ENCODE results near the gene TMA7.
"Not testable (repeated sequence)": the region's sequence is repeated elsewhere in the genome, so short reads cannot be mapped to it uniquely, and the experiment has no call there.

The TMA7 gene

GRCh38 chr3:48474031-48474430 is 34.0 kb downstream of the TMA7 start:
- H3K9ac ChIP-seq (ENCODE audit: low read depth in 1 of 2, low read length in 2 of 2); H3K27ac ChIP-seq (ENCODE audit: low read depth, low read length); H3K9me3 ChIP-seq (ENCODE audit: control insufficient read depth in 1 of 2, low read length in 2 of 2); H3K27me3 ChIP-seq (ENCODE audit: control insufficient read depth in 1 of 2, insufficient read depth in 2 of 2, low read length in 2 of 2); H3K4me3 ChIP-seq (ENCODE audit: low read depth in 1 of 2, low read length in 2 of 2): not testable (repeated sequence)
- peaks cover 19 to 38% of the 10 kb centered on the region in 2 donors for H3K4me1 ChIP-seq (ENCODE audit: control insufficient read depth in 1 of 2, insufficient read depth in 2 of 2, low read length in 2 of 2)
- H3K36me3 ChIP-seq (ENCODE audit: control insufficient read depth in 1 of 2, insufficient read depth in 2 of 2, low read length in 2 of 2), result peaks cover 5 to 13% of the 10 kb centered on the region in 2 donors

GRCh38 chr3:48474619-48475018 is 34.6 kb downstream of the TMA7 start:
- H3K4me3 ChIP-seq (ENCODE audit: low read depth in 1 of 2, low read length in 2 of 2), result no peak overlapping the region
- peaks cover 14 to 32% of the 10 kb centered on the region in 2 donors for H3K4me1 ChIP-seq (ENCODE audit: control insufficient read depth in 1 of 2, insufficient read depth in 2 of 2, low read length in 2 of 2)
- H3K9ac ChIP-seq (ENCODE audit: low read depth in 1 of 2, low read length in 2 of 2), result no peak overlapping the region
- H3K36me3 ChIP-seq (ENCODE audit: control insufficient read depth in 1 of 2, insufficient read depth in 2 of 2, low read length in 2 of 2), result peaks cover 4 to 7% of the 10 kb centered on the region in 2 donors
- no peaks in the 10 kb centered on the region for H3K27me3 ChIP-seq (ENCODE audit: control insufficient read depth in 1 of 2, insufficient read depth in 2 of 2, low read length in 2 of 2)
- H3K27ac ChIP-seq (ENCODE audit: low read depth, low read length), result no peak overlapping the region
- H3K9me3 ChIP-seq (ENCODE audit: control insufficient read depth in 1 of 2, low read length in 2 of 2), result no peaks in the 10 kb centered on the region

- no peak overlapping the region for H3K4me3 ChIP-seq (ENCODE audit: low read depth in 1 of 2, low read length in 2 of 2)
Observed at GRCh38 chr3:48475188-48475587, 35.1 kb downstream of the TMA7 start.

GRCh38 chr3:48476426-48477053 is 36.5 kb downstream of the TMA7 start:
- H3K4me1 ChIP-seq (ENCODE audit: control insufficient read depth in 1 of 2, insufficient read depth in 2 of 2, low read length in 2 of 2), result peaks cover 6 to 20% of the 10 kb centered on the region in 2 donors
- H3K27ac ChIP-seq (ENCODE audit: low read depth, low read length), result no peak overlapping the region
- no peak overlapping the region for H3K4me3 ChIP-seq (ENCODE audit: low read depth in 1 of 2, low read length in 2 of 2)
- H3K9ac ChIP-seq (ENCODE audit: low read depth in 1 of 2, low read length in 2 of 2), result no peak overlapping the region
- H3K36me3 ChIP-seq (ENCODE audit: control insufficient read depth in 1 of 2, insufficient read depth in 2 of 2, low read length in 2 of 2), result peaks cover 0 to 4% of the 10 kb centered on the region in 2 donors
- no peaks in the 10 kb centered on the region for H3K9me3 ChIP-seq (ENCODE audit: control insufficient read depth in 1 of 2, low read length in 2 of 2)
- H3K27me3 ChIP-seq (ENCODE audit: control insufficient read depth in 1 of 2, insufficient read depth in 2 of 2, low read length in 2 of 2), result no peaks in the 10 kb centered on the region

More at GRCh38 chr3:48475188-48475587, 35.1 kb downstream of the TMA7 start:
- H3K36me3 ChIP-seq (ENCODE audit: control insufficient read depth in 1 of 2, insufficient read depth in 2 of 2, low read length in 2 of 2), result peaks cover 2 to 4% of the 10 kb centered on the region in 2 donors
- no peak overlapping the region for H3K27ac ChIP-seq (ENCODE audit: low read depth, low read length)
- H3K9me3 ChIP-seq (ENCODE audit: control insufficient read depth in 1 of 2, low read length in 2 of 2), result no peaks in the 10 kb centered on the region
- H3K27me3 ChIP-seq (ENCODE audit: control insufficient read depth in 1 of 2, insufficient read depth in 2 of 2, low read length in 2 of 2), result no peaks in the 10 kb centered on the region
- peaks cover 9 to 26% of the 10 kb centered on the region in 2 donors for H3K4me1 ChIP-seq (ENCODE audit: control insufficient read depth in 1 of 2, insufficient read depth in 2 of 2, low read length in 2 of 2)
- no peak overlapping the region for H3K9ac ChIP-seq (ENCODE audit: low read depth in 1 of 2, low read length in 2 of 2)

- H3K27ac ChIP-seq (ENCODE audit: low read depth, low read length), result no peak overlapping the region
- no peaks in the 10 kb centered on the region for H3K9me3 ChIP-seq (ENCODE audit: control insufficient read depth in 1 of 2, low read length in 2 of 2)
- H3K9ac ChIP-seq (ENCODE audit: low read depth in 1 of 2, low read length in 2 of 2), result no peak overlapping the region
- no peak overlapping the region for H3K4me3 ChIP-seq (ENCODE audit: low read depth in 1 of 2, low read length in 2 of 2)
- no peaks in the 10 kb centered on the region for H3K27me3 ChIP-seq (ENCODE audit: control insufficient read depth in 1 of 2, insufficient read depth in 2 of 2, low read length in 2 of 2)
- peaks cover 6 to 8% of the 10 kb centered on the region in 2 donors for H3K4me1 ChIP-seq (ENCODE audit: control insufficient read depth in 1 of 2, insufficient read depth in 2 of 2, low read length in 2 of 2)
- peaks cover 0 to 4% of the 10 kb centered on the region in 2 donors for H3K36me3 ChIP-seq (ENCODE audit: control insufficient read depth in 1 of 2, insufficient read depth in 2 of 2, low read length in 2 of 2)
Observed at GRCh38 chr3:48477959-48478520, 38.0 kb downstream of the TMA7 start.

GRCh38 chr3:48478626-48479555 is 38.8 kb downstream of the TMA7 start:
- Histone ChIP-seq H3K4me1 (ENCODE audit: control insufficient read depth in 1 of 2, insufficient read depth in 2 of 2, low read length in 2 of 2) (no peaks in the 10 kb centered on the region), H3K4me3 (ENCODE audit: low read depth in 1 of 2, low read length in 2 of 2) (peak overlapping the region in 1 of 2 donors; percentile 30), H3K9me3 (ENCODE audit: control insufficient read depth in 1 of 2, low read length in 2 of 2) (no peaks in the 10 kb centered on the region), H3K36me3 (ENCODE audit: control insufficient read depth in 1 of 2, insufficient read depth in 2 of 2, low read length in 2 of 2) (peaks cover 0 to 4% of the 10 kb centered on the region in 2 donors), H3K27ac (ENCODE audit: low read depth, low read length) (no peak overlapping the region), H3K9ac (ENCODE audit: low read depth in 1 of 2, low read length in 2 of 2) (no peak overlapping the region), H3K27me3 (ENCODE audit: control insufficient read depth in 1 of 2, insufficient read depth in 2 of 2, low read length in 2 of 2) (no peaks in the 10 kb centered on the region)

GRCh38 chr3:48480891-48481290 is 40.8 kb downstream of the TMA7 start:
- not testable (repeated sequence) for H3K4me3 ChIP-seq (ENCODE audit: low read depth in 1 of 2, low read length in 2 of 2); H3K9me3 ChIP-seq (ENCODE audit: control insufficient read depth in 1 of 2, low read length in 2 of 2); H3K27ac ChIP-seq (ENCODE audit: low read depth, low read length); H3K36me3 ChIP-seq (ENCODE audit: control insufficient read depth in 1 of 2, insufficient read depth in 2 of 2, low read length in 2 of 2); H3K9ac ChIP-seq (ENCODE audit: low read depth in 1 of 2, low read length in 2 of 2); H3K4me1 ChIP-seq (ENCODE audit: control insufficient read depth in 1 of 2, insufficient read depth in 2 of 2, low read length in 2 of 2); H3K27me3 ChIP-seq (ENCODE audit: control insufficient read depth in 1 of 2, insufficient read depth in 2 of 2, low read length in 2 of 2)

- not testable (repeated sequence) for H3K9ac ChIP-seq (ENCODE audit: low read depth in 1 of 2, low read length in 2 of 2); H3K27me3 ChIP-seq (ENCODE audit: control insufficient read depth in 1 of 2, insufficient read depth in 2 of 2, low read length in 2 of 2); H3K4me3 ChIP-seq (ENCODE audit: low read depth in 1 of 2, low read length in 2 of 2); H3K27ac ChIP-seq (ENCODE audit: low read depth, low read length); H3K36me3 ChIP-seq (ENCODE audit: control insufficient read depth in 1 of 2, insufficient read depth in 2 of 2, low read length in 2 of 2); H3K4me1 ChIP-seq (ENCODE audit: control insufficient read depth in 1 of 2, insufficient read depth in 2 of 2, low read length in 2 of 2); H3K9me3 ChIP-seq (ENCODE audit: control insufficient read depth in 1 of 2, low read length in 2 of 2)
Observed at GRCh38 chr3:48482822-48483221, 42.8 kb downstream of the TMA7 start.

GRCh38 chr3:48486952-48487351 is 46.9 kb downstream of the TMA7 start:
- H3K9me3 ChIP-seq (ENCODE audit: control insufficient read depth in 1 of 2, low read length in 2 of 2), result no peaks in the 10 kb centered on the region
- H3K27me3 ChIP-seq (ENCODE audit: control insufficient read depth in 1 of 2, insufficient read depth in 2 of 2, low read length in 2 of 2), result no peaks in the 10 kb centered on the region
- H3K36me3 ChIP-seq (ENCODE audit: control insufficient read depth in 1 of 2, insufficient read depth in 2 of 2, low read length in 2 of 2), result no peaks in the 10 kb centered on the region
- H3K4me3 ChIP-seq (ENCODE audit: low read depth in 1 of 2, low read length in 2 of 2), result no peak overlapping the region
- no peak overlapping the region for H3K9ac ChIP-seq (ENCODE audit: low read depth in 1 of 2, low read length in 2 of 2)
- H3K27ac ChIP-seq (ENCODE audit: low read depth, low read length), result no peak overlapping the region
- no peaks in the 10 kb centered on the region for H3K4me1 ChIP-seq (ENCODE audit: control insufficient read depth in 1 of 2, insufficient read depth in 2 of 2, low read length in 2 of 2)

All from duodenal mucosa (tissue), 2 donors.